ENCODE data around the gene AKT1. TPM values are rescaled to one million over a fixed set of nuclear protein-coding genes. Genes with fewer than 3 reads are reported as not detected.

Gene AKT1
- total RNA-seq, 1 donor from 2014 or later = 123 TPM

DNA sequence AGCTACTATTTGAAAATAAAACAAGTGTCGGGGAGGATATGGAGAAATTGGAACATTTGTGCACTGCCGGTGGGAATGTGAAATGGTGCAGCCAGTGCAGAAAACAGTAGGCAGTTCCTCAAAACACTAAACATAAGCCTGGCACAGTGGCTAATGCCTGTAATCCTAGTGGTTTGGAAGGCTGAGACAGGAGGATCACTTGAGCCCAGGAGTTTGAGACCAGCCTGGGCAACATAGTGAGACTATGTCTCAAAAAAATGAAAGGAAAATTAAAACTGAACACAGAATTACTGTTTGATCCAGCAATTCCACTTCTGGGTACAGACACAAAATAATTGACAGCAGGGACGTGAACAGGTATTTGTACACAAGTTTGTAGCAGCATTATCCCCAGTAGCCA is 30.0 kb downstream of the AKT1 start:
- Mint-ChIP-seq H3K4me3 (no peak overlapping the region), H3K4me1 (ENCODE audit: unreplicated experiment) (peaks cover 27% of the 10 kb centered on the region), H3K27ac (no peak overlapping the region), H3K27me3 (no peaks in the 10 kb centered on the region), H3K36me3 (peaks cover 29% of the 10 kb centered on the region), H3K9me3 (no peaks in the 10 kb centered on the region)
- TF ChIP-seq, protein P1, sequence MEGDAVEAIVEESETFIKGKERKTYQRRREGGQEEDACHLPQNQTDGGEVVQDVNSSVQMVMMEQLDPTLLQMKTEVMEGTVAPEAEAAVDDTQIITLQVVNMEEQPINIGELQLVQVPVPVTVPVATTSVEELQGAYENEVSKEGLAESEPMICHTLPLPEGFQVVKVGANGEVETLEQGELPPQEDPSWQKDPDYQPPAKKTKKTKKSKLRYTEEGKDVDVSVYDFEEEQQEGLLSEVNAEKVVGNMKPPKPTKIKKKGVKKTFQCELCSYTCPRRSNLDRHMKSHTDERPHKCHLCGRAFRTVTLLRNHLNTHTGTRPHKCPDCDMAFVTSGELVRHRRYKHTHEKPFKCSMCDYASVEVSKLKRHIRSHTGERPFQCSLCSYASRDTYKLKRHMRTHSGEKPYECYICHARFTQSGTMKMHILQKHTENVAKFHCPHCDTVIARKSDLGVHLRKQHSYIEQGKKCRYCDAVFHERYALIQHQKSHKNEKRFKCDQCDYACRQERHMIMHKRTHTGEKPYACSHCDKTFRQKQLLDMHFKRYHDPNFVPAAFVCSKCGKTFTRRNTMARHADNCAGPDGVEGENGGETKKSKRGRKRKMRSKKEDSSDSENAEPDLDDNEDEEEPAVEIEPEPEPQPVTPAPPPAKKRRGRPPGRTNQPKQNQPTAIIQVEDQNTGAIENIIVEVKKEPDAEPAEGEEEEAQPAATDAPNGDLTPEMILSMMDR (conservative IDR thresholded peaks at IDR 0.05) = no peak
- DNase-seq (ENCODE audit: extremely low spot score, unreplicated experiment) = no peak

DNA sequence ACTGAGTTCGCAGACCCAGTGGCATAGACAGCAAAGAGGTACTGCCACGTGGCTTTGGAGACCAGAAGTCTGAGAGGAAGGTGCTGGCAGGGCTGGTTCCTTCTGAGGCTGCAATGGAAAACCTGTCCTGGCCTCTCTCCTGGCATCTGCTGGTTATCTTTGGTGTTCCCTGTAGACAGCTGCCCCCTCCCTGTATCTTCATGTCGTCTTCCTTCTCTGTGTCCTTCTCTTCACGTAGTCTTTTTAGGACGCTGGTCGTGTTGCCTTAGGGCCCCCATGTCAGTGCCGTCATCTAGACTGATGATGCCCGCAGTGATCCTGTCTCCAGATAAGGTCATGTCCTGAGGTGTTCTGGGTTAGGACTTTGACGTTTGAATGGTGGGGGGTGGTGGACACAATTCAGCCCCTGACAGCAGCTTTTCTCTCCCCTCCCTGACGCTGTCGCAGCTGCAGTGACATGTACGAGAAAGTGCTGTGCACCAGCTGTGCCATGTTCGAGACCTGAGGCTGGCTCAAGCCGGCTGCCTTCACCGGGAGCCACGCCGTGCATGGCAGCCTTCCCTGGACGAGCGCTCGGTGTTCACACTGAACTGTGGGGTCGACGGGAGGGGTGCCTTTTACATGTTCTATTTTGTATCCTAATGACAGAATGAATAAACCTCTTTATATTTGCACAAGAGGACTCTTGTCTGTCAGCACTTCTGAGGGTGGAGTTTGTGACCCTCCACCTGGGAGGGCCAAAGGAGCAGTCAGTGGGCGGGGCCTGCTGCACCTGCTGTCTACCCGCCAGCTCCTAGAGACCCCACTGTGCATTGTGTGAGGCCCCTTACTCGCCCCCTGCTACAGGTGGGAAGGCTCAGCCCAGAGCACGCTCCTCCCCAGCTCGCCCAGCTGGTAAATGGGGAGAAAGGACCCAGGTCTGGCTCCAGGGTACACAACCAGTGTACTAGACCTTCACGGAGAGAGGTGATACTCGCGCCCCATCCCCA is 36.3 kb downstream of the AKT1 start:
- no peak for DNase-seq (ENCODE audit: extremely low spot score, unreplicated experiment)
- H3K27me3 Mint-ChIP-seq = no peaks in the 10 kb centered on the region
- H3K4me3 Mint-ChIP-seq = no peak overlapping the region
- H3K4me1 Mint-ChIP-seq (ENCODE audit: unreplicated experiment) = peaks cover 5% of the 10 kb centered on the region
- TF ChIP-seq, protein P1 (conservative IDR thresholded peaks at IDR 0.05) = no peak
- H3K9me3 Mint-ChIP-seq = no peaks in the 10 kb centered on the region
- H3K36me3 Mint-ChIP-seq = peaks cover 25% of the 10 kb centered on the region
- no peak overlapping the region for H3K27ac Mint-ChIP-seq

DNA sequence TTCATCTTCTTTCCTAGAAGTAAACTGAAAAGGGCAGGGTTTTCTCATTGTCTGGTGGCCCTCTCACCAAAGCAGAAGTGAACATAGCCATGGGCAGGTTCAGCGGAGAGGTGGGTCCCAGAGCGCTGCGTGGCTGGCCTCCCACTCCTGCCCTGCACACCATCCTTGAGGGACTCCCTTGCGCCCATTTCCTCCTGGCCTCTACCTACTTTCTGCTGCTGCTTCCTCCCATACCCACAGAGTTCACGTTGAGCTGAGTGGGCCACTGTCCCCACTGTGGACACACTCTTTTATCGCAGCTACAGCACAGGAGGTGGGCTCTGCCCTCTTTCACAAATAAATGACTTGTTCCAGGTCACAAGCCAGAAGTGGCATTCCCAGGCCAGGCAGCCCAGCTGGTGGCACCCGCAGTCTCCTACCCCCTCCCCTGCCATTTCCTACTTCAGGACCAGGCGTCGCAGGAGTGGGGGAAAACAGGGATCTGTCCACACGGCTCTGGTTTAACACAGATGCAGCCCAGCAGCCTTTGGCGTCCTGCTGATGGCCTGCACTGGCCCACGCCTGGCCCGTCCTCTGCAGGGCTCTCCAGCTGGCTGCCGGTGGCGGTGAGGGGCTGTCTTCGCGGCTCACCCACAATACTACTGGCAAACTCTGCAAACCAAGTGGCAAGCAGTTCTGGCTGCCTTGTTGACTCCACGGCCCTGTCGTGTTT is 37.7 kb downstream of the AKT1 start:
- H3K27me3 Mint-ChIP-seq = no peaks in the 10 kb centered on the region
- TF ChIP-seq, protein P1 (conservative IDR thresholded peaks at IDR 0.05) = no peak
- no peak for DNase-seq (ENCODE audit: extremely low spot score, unreplicated experiment)
- no peak overlapping the region for H3K27ac Mint-ChIP-seq
- H3K4me1 Mint-ChIP-seq (ENCODE audit: unreplicated experiment) = peaks cover 12% of the 10 kb centered on the region
- peaks cover 25% of the 10 kb centered on the region for H3K36me3 Mint-ChIP-seq
- H3K9me3 Mint-ChIP-seq = no peaks in the 10 kb centered on the region
- H3K4me3 Mint-ChIP-seq = no peak overlapping the region

DNA sequence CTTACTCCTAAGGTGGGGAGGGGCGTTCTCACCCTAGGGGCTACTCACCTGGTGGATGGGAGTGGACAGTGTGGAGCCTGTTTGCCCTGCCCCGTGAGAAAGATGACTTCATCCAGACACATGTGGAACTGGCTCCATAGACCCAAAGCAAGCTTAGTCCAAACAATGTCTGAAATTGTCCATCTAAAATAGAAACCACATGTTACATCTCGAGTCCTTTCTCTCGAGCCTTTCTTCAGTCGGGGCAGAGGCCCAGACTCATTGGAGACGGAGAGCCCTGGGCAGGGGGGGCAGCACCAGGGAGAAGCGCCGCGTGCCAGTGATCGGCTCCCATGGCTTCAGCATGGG is 38.3 kb downstream of the AKT1 start:
- Mint-ChIP-seq H3K27me3 (no peaks in the 10 kb centered on the region), H3K4me3 (no peak overlapping the region), H3K9me3 (no peaks in the 10 kb centered on the region), H3K4me1 (ENCODE audit: unreplicated experiment) (peaks cover 12% of the 10 kb centered on the region), H3K36me3 (peaks cover 26% of the 10 kb centered on the region), H3K27ac (no peak overlapping the region)
- DNase-seq (ENCODE audit: extremely low spot score, unreplicated experiment) = no peak
- TF ChIP-seq, protein P1 (conservative IDR thresholded peaks at IDR 0.05) = no peak

DNA sequence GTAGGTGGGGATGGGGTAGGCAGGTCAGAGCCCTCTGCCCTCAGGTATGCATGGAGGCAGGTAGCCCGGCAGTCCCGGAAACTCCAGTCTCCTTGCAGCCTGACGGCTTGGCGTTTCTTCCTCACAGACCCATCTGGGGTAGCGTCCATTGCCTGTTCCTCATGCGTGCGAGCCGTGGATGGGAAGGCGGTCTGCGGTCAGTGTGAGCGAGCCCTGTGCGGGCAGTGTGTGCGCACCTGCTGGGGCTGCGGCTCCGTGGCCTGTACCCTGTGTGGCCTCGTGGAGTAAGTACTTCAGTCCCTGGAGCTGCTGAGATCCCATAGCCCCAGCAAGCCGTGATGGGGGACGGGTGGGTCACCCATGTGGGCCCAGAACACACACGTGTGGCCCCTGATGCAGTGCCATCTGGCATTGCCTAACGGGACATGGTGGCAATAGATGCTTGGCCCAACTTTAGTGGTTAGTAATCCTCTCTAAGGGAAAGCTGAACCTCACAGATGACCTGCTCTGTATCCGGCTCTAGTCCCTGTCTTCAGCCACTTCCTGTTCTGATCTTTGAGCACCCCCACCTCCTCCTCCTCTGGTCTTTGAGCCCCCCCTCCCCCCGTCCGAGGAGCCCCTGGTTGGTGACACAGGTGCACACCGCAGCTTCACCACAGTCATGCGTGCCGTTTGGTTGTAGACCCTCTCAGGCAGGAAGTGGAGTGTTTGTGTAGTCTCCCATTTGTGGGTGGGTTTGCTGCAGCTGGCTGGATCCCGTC is 38.9 kb downstream of the AKT1 start:
- no peak overlapping the region for H3K27ac Mint-ChIP-seq
- H3K4me3 Mint-ChIP-seq = no peak overlapping the region
- H3K4me1 Mint-ChIP-seq (ENCODE audit: unreplicated experiment) = peaks cover 12% of the 10 kb centered on the region
- peaks cover 22% of the 10 kb centered on the region for H3K36me3 Mint-ChIP-seq
- no peaks in the 10 kb centered on the region for H3K27me3 Mint-ChIP-seq
- H3K9me3 Mint-ChIP-seq = no peaks in the 10 kb centered on the region
- DNase-seq (ENCODE audit: extremely low spot score, unreplicated experiment) = no peak
- TF ChIP-seq, protein P1 (conservative IDR thresholded peaks at IDR 0.05) = no peak
